GM23338 (cell line): ENCODE results near the gene CPM. TPM values are rescaled to one million over a fixed set of nuclear protein-coding genes. Genes with fewer than 3 reads are reported as not detected.

Source experiments
- ATAC-seq: fragments of 200-7000 bp; cut with Tn5 transposase; 3 replicates; pipeline ENCODE4 v1.9.1; 2020
- DNase-seq: peaks from one replicate; pipeline ENCODE4 v3.0.0-alpha.2; 2015; ENCODE audit warnings: low spot score
- H2AFZ ChIP-seq: fragments of 200-600 bp; sonication (generic); 2 replicates; pipeline ENCODE4 v1.8.0; 2016; ENCODE audit warnings: antibody characterized with exemption, mild to moderate bottlenecking, moderate library complexity
- H3F3A ChIP-seq: fragments of 200-600 bp; sonication (generic); replicated peaks from 2 replicates; pipeline ENCODE4 v1.8.0; 2017; ENCODE audit warnings: antibody characterized with exemption, mixed run types, low read depth
- H3K27ac ChIP-seq: fragments of 200-600 bp; sonication (generic); 2 replicates; pipeline ENCODE4 v1.6.1; 2016; ENCODE audit warnings: low read depth
- H3K27me3 ChIP-seq: fragments of 200-600 bp; sonication (generic); 2 replicates; pipeline ENCODE4 v1.8.0; 2016; ENCODE audit warnings: mild to moderate bottlenecking, mixed run types, moderate library complexity; ENCODE audit not compliant: insufficient read depth
- H3K36me3 ChIP-seq: fragments of 200-600 bp; sonication (generic); 2 replicates; pipeline ENCODE4 v1.8.0; 2016; ENCODE audit warnings: mild to moderate bottlenecking; ENCODE audit not compliant: insufficient read depth
- H3K4me1 ChIP-seq: fragments of 200-600 bp; sonication (generic); 2 replicates; pipeline ENCODE4 v1.8.0; 2016; ENCODE audit warnings: mild to moderate bottlenecking, moderate library complexity; ENCODE audit not compliant: insufficient read depth
- H3K4me2 ChIP-seq: fragments of 200-600 bp; sonication (generic); 2 replicates; pipeline ENCODE4 v1.7.1; 2017; ENCODE audit warnings: mixed run types
- H3K4me3 ChIP-seq: fragments of 200-600 bp; sonication (generic); 2 replicates; pipeline ENCODE4 v1.6.1; 2016; ENCODE audit warnings: mixed run types
- H3K79me2 ChIP-seq: fragments of 200-600 bp; sonication (generic); replicated peaks from 2 replicates; pipeline ENCODE4 v1.8.0; 2017; ENCODE audit warnings: mild to moderate bottlenecking; ENCODE audit not compliant: insufficient read depth
- H3K9me2 ChIP-seq: fragments of 200-600 bp; sonication (generic); 2 replicates; pipeline ENCODE4 v1.8.0; 2017; ENCODE audit not compliant: insufficient read depth
- H4K20me1 ChIP-seq: fragments of 200-600 bp; sonication (generic); replicated peaks from 2 replicates; pipeline ENCODE4 v1.8.0; 2017; ENCODE audit warnings: mild to moderate bottlenecking; ENCODE audit not compliant: insufficient read depth
- H3K27ac Mint-ChIP-seq: 2 replicates; pipeline ENCODE4 v1.8.0; 2020; ENCODE audit warnings: inconsistent platforms, mild to moderate bottlenecking, moderate library complexity, mixed read lengths
- H3K27me3 Mint-ChIP-seq: 3 replicates; pipeline ENCODE4 v1.8.0; 2022; ENCODE audit warnings: low read depth, mild to moderate bottlenecking, moderate library complexity, mixed read lengths, inconsistent platforms; ENCODE audit not compliant: insufficient read depth, poor library complexity
- H3K36me3 Mint-ChIP-seq: 3 replicates; pipeline ENCODE4 v1.8.0; 2021; ENCODE audit warnings: low read depth, mild to moderate bottlenecking, inconsistent platforms, moderate library complexity, mixed read lengths
- H3K4me1 Mint-ChIP-seq: 3 replicates; pipeline ENCODE4 v1.8.0; 2020; ENCODE audit warnings: mild to moderate bottlenecking, inconsistent platforms, mixed read lengths
- H3K4me3 Mint-ChIP-seq: 3 replicates; pipeline ENCODE4 v1.8.0; 2021; ENCODE audit warnings: moderate library complexity, mild to moderate bottlenecking, inconsistent platforms, mixed read lengths
- H3K9me3 Mint-ChIP-seq: 3 replicates; pipeline ENCODE4 v1.8.0; 2020; ENCODE audit warnings: moderate library complexity, mild to moderate bottlenecking, inconsistent platforms, mixed read lengths
- CREB1 ChIP-seq: fragments of 250-450 bp; sonication (Bioruptor Pico); IDR thresholded peaks from 2 replicates; pipeline ENCODE4 v1.5.0; 2020; ENCODE audit warnings: low read depth, mild to moderate bottlenecking, moderate library complexity
- EZH2 ChIP-seq: fragments of 200-600 bp; sonication (generic); IDR thresholded peaks from one replicate; pipeline ENCODE4 v1.8.0; 2017; ENCODE audit warnings: antibody characterized with exemption, mild to moderate bottlenecking, low read depth; ENCODE audit not compliant: unreplicated experiment
- EZH2phosphoT487 ChIP-seq: fragments of 200-600 bp; sonication (generic); IDR thresholded peaks from one replicate; pipeline ENCODE4 v1.8.1; 2018; ENCODE audit warnings: antibody characterized with exemption; ENCODE audit not compliant: unreplicated experiment
- JUNB ChIP-seq: IDR thresholded peaks from one replicate; pipeline ENCODE4 v1.6.1; 2016; ENCODE audit warnings: antibody characterized with exemption; ENCODE audit not compliant: unreplicated experiment
- NANOG ChIP-seq: IDR thresholded peaks from 2 replicates; pipeline ENCODE4 v1.6.1; 2016; ENCODE audit warnings: antibody characterized with exemption, borderline replicate concordance
- POLR2AphosphoS5 ChIP-seq: IDR thresholded peaks from 2 replicates; pipeline ENCODE4 v1.6.1; 2016; ENCODE audit warnings: antibody characterized with exemption, low read depth
- STAT1 ChIP-seq: IDR thresholded peaks from one replicate; pipeline ENCODE4 v1.6.1; 2016; ENCODE audit warnings: antibody characterized with exemption; ENCODE audit not compliant: unreplicated experiment
- ZNF114 ChIP-seq: fragments of 250-450 bp; sonication (Bioruptor Pico); IDR thresholded peaks from 2 replicates; pipeline ENCODE4 v1.5.0; 2020; ENCODE audit warnings: mild to moderate bottlenecking, moderate library complexity
- ZNF331 ChIP-seq: fragments of 250-450 bp; sonication (Bioruptor Pico); IDR thresholded peaks from 2 replicates; pipeline ENCODE4 v1.5.0; 2020; ENCODE audit warnings: low read depth, mild to moderate bottlenecking, moderate library complexity
- polyA plus RNA-seq: library from polyadenylated mRNA; unstranded; fragments of >200 nt; fragmentation: Nextera tagmentation; extraction: Ambion mirVana; gene quantifications from 2 replicates; pipeline ENCODE4 v1.2.1, GENCODE V29; 2016
- total RNA-seq: library from RNA; depleted of rRNA; stranded (reverse); fragments of >200 nt; shearing (Covaris generic); gene quantifications from 2 replicates; pipeline ENCODE4 v1.2.3, GENCODE V29; 2014
- TF ChIP-seq, protein P1 (sequence below): IDR thresholded peaks from one replicate; pipeline ENCODE4 v1.6.1; 2018; ENCODE audit warnings: antibody characterized with exemption; ENCODE audit not compliant: unreplicated experiment
- TF ChIP-seq, protein P2 (sequence below): IDR thresholded peaks from 2 replicates; pipeline ENCODE4 v1.6.1; 2016; ENCODE audit warnings: antibody characterized with exemption
- TF ChIP-seq, protein P3 (sequence below), 2 experiments: fragments of 200-600 bp in 1 of 2; sonication (generic) in 1 of 2; conservative IDR thresholded peaks; 2 replicates each; pipeline versions ENCODE4 v1.5.1 to v1.6.1; 2016 to 2017; ENCODE audit warnings: antibody characterized with exemption in 2 of 2, low read depth in 2 of 2, mild to moderate bottlenecking in 2 of 2, moderate library complexity in 1 of 2
- TF ChIP-seq, protein P4 (sequence below): fragments of 250-450 bp; sonication (Bioruptor Pico); IDR thresholded peaks from 2 replicates; pipeline ENCODE4 v1.5.0; 2020; ENCODE audit warnings: mild to moderate bottlenecking, moderate library complexity

Gene CPM
- total and polyA plus RNA-seq, 2 experiments from 2014 or later: 0.37 to 5.8 TPM

DNA sequence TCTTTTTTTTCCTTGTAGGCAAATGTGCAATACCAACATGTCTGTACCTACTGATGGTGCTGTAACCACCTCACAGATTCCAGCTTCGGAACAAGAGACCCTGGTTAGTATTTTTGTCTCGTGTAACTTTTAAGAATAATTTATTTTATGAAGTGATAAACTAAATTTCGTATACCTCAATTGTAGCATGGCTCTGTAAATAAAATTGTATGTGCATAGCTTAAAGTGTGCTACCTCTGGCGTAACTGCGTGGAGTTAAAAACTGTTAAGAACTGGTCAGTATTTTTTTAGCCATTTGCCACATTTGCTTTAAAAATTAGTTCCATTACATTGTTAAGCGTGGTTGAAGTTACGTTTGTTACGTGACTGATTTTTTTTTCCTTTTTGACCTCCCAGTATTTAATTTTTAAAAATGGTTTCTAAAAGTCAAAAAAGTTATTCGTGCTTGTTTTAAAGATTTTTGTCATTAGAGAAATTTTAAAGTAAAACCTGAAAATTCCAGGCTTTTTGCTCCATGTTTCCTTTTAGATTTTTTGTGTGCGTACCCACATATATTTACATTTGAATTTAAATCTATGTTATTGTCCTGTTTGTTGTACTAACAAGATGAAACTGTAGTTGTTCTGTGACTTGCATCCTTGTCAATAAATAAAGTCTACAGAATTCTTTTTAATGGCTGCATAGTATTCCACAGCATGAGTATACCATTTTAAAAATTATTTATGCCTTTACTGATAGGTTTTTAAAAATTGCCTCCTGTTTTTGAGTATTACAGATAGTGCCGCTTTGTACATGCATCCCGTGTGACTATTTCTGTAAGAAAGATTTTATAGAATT lies 123.6 kb downstream of the CPM start:
- Histone ChIP-seq H2AFZ (no peak overlapping the region), H3K4me2 (peak overlapping the region; percentile 78), H3F3A (peaks cover 16% of the 10 kb centered on the region; the same call in 1 of the 2 replicates), H3K27me3 (no peaks in the 10 kb centered on the region), H3K79me2 (peaks cover 57% of the 10 kb centered on the region), H3K36me3 (peaks cover 33% of the 10 kb centered on the region), H3K27ac (peak overlapping the region; percentile 100), H3K4me3 (peak overlapping the region; percentile 71), H3K4me1 (peaks cover 23% of the 10 kb centered on the region), H3K9me2 (no peaks in the 10 kb centered on the region), H4K20me1 (peaks cover 24% of the 10 kb centered on the region)
- DNase-seq: no peak
- H3K36me3 Mint-ChIP-seq: peaks cover 53% of the 10 kb centered on the region
- ATAC-seq: no peak
- H3K4me1 Mint-ChIP-seq: peaks cover 25% of the 10 kb centered on the region
- no peaks in the 10 kb centered on the region for H3K9me3 Mint-ChIP-seq
- H3K4me3 Mint-ChIP-seq: peak overlapping the region; percentile 97
- TF ChIP-seq POLR2AphosphoS5 (no peak), EZH2 (no peak), STAT1 (no peak), ZNF114 (CRISPR knock-in tag) (no peak), CREB1 (CRISPR knock-in tag) (no peak), ZNF331 (CRISPR knock-in tag) (no peak), EZH2phosphoT487 (no peak), JUNB (no peak), NANOG (no peak)
- TF ChIP-seq, protein P1, sequence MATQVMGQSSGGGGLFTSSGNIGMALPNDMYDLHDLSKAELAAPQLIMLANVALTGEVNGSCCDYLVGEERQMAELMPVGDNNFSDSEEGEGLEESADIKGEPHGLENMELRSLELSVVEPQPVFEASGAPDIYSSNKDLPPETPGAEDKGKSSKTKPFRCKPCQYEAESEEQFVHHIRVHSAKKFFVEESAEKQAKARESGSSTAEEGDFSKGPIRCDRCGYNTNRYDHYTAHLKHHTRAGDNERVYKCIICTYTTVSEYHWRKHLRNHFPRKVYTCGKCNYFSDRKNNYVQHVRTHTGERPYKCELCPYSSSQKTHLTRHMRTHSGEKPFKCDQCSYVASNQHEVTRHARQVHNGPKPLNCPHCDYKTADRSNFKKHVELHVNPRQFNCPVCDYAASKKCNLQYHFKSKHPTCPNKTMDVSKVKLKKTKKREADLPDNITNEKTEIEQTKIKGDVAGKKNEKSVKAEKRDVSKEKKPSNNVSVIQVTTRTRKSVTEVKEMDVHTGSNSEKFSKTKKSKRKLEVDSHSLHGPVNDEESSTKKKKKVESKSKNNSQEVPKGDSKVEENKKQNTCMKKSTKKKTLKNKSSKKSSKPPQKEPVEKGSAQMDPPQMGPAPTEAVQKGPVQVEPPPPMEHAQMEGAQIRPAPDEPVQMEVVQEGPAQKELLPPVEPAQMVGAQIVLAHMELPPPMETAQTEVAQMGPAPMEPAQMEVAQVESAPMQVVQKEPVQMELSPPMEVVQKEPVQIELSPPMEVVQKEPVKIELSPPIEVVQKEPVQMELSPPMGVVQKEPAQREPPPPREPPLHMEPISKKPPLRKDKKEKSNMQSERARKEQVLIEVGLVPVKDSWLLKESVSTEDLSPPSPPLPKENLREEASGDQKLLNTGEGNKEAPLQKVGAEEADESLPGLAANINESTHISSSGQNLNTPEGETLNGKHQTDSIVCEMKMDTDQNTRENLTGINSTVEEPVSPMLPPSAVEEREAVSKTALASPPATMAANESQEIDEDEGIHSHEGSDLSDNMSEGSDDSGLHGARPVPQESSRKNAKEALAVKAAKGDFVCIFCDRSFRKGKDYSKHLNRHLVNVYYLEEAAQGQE: no peak
- TF ChIP-seq, protein P2, sequence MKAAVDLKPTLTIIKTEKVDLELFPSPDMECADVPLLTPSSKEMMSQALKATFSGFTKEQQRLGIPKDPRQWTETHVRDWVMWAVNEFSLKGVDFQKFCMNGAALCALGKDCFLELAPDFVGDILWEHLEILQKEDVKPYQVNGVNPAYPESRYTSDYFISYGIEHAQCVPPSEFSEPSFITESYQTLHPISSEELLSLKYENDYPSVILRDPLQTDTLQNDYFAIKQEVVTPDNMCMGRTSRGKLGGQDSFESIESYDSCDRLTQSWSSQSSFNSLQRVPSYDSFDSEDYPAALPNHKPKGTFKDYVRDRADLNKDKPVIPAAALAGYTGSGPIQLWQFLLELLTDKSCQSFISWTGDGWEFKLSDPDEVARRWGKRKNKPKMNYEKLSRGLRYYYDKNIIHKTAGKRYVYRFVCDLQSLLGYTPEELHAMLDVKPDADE: no peak
- TF ChIP-seq, protein P3, sequence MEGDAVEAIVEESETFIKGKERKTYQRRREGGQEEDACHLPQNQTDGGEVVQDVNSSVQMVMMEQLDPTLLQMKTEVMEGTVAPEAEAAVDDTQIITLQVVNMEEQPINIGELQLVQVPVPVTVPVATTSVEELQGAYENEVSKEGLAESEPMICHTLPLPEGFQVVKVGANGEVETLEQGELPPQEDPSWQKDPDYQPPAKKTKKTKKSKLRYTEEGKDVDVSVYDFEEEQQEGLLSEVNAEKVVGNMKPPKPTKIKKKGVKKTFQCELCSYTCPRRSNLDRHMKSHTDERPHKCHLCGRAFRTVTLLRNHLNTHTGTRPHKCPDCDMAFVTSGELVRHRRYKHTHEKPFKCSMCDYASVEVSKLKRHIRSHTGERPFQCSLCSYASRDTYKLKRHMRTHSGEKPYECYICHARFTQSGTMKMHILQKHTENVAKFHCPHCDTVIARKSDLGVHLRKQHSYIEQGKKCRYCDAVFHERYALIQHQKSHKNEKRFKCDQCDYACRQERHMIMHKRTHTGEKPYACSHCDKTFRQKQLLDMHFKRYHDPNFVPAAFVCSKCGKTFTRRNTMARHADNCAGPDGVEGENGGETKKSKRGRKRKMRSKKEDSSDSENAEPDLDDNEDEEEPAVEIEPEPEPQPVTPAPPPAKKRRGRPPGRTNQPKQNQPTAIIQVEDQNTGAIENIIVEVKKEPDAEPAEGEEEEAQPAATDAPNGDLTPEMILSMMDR (conservative IDR thresholded peaks at IDR 0.05; ENCODE audit: low read depth in 2 of 2): no peak
- TF ChIP-seq, protein P4, sequence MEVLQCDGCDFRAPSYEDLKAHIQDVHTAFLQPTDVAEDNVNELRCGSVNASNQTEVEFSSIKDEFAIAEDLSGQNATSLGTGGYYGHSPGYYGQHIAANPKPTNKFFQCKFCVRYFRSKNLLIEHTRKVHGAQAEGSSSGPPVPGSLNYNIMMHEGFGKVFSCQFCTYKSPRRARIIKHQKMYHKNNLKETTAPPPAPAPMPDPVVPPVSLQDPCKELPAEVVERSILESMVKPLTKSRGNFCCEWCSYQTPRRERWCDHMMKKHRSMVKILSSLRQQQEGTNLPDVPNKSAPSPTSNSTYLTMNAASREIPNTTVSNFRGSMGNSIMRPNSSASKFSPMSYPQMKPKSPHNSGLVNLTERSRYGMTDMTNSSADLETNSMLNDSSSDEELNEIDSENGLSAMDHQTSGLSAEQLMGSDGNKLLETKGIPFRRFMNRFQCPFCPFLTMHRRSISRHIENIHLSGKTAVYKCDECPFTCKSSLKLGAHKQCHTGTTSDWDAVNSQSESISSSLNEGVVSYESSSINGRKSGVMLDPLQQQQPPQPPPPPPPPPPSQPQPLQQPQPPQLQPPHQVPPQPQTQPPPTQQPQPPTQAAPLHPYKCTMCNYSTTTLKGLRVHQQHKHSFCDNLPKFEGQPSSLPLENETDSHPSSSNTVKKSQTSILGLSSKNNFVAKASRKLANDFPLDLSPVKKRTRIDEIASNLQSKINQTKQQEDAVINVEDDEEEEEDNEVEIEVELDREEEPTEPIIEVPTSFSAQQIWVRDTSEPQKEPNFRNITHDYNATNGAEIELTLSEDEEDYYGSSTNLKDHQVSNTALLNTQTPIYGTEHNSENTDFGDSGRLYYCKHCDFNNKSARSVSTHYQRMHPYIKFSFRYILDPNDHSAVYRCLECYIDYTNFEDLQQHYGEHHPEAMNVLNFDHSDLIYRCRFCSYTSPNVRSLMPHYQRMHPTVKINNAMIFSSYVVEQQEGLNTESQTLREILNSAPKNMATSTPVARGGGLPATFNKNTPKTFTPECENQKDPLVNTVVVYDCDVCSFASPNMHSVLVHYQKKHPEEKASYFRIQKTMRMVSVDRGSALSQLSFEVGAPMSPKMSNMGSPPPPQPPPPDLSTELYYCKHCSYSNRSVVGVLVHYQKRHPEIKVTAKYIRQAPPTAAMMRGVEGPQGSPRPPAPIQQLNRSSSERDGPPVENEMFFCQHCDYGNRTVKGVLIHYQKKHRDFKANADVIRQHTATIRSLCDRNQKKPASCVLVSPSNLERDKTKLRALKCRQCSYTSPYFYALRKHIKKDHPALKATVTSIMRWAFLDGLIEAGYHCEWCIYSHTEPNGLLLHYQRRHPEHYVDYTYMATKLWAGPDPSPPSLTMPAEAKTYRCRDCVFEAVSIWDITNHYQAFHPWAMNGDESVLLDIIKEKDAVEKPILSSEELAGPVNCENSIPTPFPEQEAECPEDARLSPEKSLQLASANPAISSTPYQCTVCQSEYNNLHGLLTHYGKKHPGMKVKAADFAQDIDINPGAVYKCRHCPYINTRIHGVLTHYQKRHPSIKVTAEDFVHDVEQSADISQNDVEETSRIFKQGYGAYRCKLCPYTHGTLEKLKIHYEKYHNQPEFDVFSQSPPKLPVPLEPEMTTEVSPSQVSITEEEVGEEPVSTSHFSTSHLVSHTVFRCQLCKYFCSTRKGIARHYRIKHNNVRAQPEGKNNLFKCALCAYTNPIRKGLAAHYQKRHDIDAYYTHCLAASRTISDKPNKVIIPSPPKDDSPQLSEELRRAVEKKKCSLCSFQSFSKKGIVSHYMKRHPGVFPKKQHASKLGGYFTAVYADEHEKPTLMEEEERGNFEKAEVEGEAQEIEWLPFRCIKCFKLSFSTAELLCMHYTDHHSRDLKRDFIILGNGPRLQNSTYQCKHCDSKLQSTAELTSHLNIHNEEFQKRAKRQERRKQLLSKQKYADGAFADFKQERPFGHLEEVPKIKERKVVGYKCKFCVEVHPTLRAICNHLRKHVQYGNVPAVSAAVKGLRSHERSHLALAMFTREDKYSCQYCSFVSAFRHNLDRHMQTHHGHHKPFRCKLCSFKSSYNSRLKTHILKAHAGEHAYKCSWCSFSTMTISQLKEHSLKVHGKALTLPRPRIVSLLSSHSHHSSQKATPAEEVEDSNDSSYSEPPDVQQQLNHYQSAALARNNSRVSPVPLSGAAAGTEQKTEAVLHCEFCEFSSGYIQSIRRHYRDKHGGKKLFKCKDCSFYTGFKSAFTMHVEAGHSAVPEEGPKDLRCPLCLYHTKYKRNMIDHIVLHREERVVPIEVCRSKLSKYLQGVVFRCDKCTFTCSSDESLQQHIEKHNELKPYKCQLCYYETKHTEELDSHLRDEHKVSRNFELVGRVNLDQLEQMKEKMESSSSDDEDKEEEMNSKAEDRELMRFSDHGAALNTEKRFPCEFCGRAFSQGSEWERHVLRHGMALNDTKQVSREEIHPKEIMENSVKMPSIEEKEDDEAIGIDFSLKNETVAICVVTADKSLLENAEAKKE (CRISPR knock-in tag): no peak
- peak overlapping the region; percentile 100 for H3K27ac Mint-ChIP-seq
- peaks cover 18% of the 10 kb centered on the region for H3K27me3 Mint-ChIP-seq
